GM19455 (cell line): Measurements from ENCODE around the gene IL11RA.
"Not testable (repeated sequence)": the region's sequence is repeated elsewhere in the genome, so short reads cannot be mapped to it uniquely, and the experiment has no call there.

Experiments
- ATAC-seq: cut with Tn5 transposase; IDR thresholded peaks from one replicate; pipeline ENCODE4 v1.9.1; 2021; ENCODE audit not compliant: unreplicated experiment

The IL11RA gene

DNA sequence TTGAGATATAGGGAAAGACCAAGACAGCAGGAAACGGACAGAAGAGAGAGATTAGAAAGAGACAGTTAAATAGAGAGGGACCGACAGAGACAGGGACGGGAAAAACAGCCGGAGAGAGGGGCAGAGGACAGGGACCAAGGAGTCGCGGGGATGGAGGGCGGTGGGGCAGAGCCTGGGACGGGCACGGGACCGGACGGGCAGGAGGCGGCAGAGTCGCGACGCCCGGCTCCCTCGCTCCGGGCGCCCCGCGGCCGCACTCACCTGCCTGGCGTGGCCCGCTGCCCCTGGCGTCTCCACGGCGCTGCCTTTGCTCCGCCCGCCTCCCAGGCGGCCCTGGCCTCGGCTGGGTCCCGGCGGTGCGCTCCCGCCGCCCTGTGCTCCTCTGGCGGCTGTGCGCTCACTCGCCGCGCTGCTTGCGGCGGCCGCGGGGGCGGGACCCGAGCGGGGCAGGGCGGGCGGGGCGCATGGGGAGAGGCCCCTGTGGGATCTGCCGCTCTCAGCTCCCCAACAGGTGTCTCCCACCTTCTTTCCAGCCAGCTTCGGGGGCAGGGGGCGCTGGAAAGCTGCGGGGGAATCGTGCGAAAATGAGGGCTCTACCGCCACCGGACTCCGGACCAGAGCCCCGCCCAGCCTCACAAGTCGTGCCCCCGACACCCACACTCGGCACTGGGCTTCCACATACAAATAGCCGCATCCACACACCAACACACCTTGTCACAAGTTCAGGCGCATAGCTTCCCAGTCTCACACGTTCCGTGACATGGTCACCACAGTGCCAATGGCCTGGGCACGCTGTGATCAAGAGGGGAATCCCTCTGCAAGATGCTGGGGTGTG is 23.1 kb upstream of the IL11RA start, which contains the start of gene ARID3C:
TSS of gene ARID3C (minus strand) at position 411 of the 835 bp plus-strand sequence. CDS start 1,052 bp downstream, outside the sequence.
- ATAC-seq: no peak

DNA sequence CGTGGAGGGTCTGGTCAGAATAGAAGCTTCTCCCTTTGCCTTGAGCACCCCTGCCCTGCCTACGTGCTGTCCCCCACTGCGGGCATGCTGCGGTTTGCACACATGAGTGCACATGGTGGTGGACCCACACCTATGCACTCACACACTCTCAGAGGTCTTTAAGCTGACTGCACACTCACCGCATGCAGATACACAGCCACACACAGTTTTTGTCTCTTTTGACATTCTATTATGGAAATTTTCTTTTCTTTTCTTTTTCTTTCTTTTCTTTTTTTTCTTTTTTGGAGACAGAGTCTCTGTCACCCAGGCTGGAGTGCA is 22.5 kb upstream of the IL11RA start:
- ATAC-seq: no peak

DNA sequence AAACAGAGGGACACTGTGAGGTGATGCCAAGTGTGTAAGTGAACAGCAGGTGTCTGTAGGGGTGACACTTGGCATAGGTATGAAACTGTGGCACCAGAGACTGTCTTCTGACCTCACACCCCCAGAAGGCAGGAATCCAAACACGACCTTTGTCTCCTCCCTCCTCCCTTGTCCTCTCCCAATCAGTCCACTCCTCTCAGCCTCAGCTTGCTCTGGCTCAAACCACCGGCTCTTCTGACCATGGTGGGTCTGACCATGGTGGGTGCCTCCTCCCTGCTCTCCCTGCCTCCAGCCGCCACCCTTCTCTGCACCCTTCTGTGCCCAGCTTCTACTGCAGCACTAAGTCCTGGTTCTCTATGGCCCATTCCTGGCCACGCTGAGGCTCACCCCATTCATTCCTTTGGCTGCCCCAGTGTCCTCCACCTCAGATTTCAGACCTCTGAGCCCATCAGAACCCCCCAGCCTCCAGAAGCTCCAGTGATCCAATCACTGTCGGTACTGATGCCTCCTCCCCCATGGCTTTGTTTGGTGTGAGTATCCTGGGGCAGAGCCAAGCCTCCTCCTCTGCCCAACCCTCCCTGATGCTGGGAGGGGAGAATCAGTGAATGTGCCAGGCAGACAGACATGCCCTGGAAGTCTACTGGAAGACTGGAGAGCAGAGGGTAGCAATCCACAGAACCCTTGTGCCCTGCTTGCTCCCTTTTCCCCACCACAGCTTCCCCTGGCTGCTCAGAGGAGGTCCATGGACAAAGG is 21.4 kb upstream of the IL11RA start:
- no peak for ATAC-seq

DNA sequence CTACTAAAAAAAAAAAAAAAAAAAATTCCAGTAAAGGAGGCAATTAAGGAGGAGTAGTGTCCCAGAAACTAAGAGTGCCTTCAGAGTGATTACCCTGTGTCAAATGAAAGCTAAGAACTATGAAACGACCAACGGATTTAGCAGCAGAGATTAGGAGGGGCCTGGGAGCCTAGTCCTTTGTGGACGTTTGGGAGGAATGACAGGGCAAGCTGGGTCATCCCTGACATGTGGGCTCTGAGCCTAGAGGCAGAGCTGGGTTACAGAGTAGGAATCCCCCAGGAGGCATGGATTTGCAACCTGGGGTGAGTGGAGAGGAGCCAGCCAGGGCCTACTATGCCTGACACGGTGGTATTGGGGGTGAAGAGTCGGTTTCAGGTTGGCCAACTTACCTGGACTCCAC is 18.8 kb upstream of the IL11RA start:
- no peak for ATAC-seq

DNA sequence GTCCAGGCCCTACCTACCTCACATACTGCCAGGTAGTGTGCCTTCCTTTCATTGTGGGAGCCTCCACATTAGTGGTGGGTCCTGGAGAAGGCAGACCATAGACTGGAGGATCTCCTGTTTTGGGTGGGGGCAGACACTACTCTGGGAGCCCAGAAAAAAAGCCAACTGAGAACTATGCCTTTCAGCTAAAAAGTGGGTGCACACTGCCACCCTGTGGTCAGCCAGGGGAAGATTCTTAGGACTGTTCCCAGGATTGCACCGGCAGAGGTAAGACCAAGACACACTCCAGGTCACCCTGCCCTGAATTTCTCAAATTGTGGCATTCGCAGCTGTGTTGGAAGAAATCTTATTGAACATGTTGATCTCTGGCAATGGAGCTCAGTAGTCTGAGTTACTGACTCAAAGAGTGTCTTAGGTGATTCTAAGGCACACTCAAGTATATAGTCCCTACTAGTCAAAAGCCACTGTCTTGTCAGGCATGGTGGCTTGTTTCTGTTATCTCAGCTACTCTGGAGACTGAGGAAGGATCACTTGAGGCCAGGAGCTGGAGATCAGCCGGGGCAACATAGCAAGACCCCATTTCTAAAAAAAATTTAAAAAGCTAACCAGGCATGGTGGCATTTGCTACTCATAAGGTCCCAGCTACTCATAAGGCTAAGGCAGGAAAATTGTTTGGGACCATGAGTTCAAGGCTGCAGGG is 18.0 kb upstream of the IL11RA start:
- no peak for ATAC-seq

DNA sequence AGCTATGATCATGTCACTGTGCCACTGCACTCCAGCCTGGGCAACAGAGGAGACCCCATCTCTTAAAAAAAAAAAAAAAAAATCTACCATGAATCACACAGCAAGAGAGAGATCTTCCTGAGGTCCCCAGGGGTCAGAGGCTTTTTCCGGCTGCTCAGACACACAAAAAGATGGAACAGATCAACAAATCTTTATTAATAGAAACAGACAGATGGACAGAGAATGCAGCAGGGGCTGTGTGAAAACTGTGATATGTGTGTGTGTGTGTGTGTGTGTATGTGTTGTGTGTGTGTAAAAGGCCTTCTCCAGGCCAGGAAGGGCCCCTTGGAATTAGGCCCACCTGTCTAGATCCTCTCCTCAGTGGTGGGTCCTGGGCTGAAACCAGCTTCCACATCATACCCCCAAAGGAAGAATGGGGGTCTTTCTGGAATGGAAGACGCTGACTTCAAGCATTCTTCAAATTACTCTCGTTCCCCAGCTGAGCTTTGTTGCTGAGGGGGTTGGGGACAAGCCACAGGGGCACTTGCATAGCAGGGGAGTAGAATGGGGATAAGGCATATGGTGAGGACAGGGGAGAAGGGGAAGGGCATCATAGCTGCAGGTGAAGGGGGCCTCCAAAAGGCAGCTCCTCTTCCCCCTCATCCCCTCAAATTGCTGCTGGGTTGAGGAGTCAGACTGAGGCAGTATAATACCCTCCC is 17.3 kb upstream of the IL11RA start:
- ATAC-seq: no peak

DNA sequence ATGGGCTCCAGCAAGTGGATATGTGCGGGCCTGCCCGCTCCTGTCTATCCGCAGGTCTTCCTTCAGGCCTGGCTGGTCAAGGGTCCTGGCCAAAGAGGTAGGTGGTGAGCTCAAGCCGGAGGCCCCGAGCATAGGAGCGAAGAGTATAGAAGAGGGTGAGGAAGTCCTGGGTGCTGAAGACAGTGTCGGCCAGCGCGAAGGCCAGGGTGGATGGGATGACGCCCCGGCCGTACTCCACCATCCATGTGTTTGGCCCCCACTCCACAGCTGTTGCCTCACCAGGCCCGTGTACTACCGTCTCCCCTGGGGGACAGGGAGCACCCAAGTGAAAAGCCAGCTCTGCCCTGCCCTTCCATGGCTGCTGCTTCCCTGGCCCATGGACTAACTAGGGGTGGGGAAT is 16.4 kb upstream of the IL11RA start:
- no peak for ATAC-seq

DNA sequence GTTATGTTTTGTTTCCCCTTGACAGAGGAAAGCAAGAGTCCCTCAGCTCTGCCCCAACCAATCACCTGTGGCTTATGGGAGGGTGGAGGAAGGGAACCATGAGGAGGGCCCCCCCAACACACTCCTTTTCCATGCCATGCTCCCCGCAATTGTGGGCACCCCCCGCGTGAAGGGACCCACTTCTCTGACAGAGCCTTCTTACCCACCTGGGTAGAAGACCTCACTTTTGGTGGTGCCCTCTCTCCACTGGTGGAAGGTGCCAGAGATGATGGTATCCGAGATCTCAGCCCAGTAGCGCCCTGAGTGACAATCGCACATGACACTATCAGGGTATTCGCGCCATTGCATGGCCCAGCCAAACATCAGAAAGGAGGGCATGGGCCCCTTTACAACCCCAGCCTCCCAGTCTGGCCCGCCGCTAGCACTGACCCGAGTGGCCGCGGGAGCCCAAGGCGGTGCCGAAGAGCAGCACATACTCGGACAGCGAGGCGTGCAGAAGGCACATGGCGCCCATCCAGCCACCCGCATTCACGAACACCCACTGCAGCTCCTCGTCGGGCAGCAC is 15.1 kb upstream of the IL11RA start:
- peak; percentile 26 for ATAC-seq

DNA sequence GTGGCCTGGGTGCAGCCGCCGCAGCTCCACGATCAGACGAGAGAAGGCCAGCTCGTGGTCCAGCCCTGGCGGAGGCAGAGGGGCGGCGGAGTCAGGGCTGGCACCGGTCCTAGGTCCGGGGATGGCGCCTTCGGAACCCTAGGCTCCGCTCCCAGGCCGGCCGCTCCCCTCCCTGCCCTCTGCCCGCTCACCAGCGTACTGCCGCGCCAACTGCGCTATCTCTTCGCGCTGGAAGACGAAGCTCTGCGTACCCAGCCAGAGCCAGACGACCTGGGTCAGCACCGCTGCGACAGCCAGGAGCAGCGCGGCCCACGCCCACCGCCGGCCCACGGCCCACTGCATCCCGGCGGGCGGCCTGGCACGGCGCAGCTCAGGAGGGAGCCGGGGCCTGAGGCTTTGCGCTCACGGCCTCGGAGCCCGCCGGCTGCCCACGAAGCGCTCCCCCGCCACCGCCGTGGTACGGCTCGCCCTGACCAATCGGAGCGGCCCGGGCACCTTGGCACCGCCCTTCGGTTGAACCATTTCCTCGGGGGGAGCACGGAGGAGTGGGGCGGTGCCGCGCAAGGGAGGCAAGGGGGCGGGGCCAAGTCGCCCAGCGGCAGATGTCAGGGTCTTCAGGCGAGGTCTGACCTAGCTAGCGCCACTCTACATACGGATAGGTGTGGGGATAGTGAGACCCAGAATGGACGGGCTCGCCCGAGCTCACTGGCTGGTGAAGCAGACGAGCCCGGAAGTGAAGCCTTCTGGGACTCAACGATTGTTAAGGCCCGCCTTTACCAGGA is 14.4 kb upstream of the IL11RA start, which contains the start of gene SIGMAR1:
TSS of gene SIGMAR1 (minus strand) at position 432 of the 782 bp plus-strand sequence. CDS start at position 342, 90 bp downstream.
- ATAC-seq: peak; percentile 87

DNA sequence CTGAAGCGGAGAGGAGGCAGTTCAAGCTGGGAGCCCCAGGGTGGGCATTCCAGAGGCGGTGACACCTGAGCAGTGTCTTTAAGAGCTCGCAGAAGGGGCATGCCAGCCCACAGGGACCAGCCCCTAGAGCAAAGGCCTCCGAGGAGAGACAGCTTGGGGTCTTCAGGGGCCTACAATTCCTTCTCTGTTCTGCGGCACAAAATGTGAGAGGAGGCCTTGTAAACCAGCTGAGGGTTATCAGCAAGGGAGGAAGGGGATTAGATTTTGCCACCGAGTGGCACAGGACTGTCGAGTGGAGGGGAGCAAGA is 13.9 kb upstream of the IL11RA start:
- no peak for ATAC-seq

DNA sequence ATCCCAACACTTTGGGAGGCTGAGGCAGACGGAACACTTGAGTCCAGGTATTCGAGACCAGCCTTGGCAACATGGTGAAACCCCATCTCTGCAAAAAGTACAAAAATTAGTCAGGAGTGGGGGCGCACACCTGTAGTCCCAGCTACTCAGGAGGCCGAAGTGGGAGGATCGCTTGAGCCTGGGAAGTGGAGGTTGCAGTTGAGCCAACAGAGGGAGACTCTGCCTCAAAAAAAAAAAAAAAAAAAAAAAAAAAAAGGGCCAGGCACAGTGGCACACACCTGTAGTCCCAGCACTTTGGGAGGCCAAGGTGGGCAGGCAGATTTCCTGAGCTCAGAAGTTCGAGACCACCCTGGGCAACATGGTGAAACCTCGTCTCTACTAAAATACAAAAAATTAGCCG is 12.7 kb upstream of the IL11RA start:
- not testable (repeated sequence) for ATAC-seq

DNA sequence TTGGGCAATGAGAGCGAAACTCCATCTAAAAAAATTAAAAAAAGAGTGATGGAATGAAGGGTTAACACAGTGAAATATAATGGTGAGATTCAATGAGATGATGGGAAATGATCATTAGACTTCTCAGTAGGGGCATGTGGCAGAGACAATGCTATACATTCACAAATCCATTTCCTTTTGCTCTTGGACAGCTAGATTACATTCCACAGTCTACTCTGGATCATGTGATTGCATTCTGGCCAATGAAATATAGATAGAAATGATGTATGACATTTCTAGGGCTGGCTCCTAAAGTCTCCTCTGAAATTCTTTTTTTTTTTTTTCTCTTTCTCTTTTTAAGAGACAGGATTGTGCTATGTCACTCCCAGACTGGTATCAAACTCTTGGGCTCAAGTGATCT is 9.3 kb upstream of the IL11RA start:
- ATAC-seq: no peak

DNA sequence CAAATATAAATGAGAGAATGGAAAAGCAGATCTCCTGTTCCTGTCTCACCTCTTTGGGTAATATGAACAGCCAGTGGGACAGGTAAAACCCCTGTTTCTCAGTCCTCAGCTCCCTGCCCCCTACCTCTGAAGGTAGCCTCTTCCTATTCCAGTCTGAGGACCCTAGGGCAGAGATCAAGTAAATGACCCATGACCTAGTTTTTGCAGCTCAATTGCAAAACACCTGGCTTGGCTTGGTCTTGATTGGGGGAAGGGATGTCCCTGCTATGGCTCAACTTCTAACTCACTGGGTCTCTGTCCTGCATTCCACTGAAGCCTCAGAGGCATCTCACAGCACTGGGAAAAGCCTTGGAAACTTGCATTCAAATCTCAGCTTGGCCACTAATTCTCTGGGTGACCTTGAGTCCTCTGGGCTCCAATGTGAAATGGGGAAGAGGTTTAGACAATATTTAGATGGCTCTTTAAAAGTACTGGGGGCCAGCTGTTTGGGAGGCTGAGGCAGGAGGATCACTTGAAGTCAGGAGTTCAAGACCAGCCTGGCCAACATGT is 7.1 kb upstream of the IL11RA start:
- ATAC-seq: no peak

DNA sequence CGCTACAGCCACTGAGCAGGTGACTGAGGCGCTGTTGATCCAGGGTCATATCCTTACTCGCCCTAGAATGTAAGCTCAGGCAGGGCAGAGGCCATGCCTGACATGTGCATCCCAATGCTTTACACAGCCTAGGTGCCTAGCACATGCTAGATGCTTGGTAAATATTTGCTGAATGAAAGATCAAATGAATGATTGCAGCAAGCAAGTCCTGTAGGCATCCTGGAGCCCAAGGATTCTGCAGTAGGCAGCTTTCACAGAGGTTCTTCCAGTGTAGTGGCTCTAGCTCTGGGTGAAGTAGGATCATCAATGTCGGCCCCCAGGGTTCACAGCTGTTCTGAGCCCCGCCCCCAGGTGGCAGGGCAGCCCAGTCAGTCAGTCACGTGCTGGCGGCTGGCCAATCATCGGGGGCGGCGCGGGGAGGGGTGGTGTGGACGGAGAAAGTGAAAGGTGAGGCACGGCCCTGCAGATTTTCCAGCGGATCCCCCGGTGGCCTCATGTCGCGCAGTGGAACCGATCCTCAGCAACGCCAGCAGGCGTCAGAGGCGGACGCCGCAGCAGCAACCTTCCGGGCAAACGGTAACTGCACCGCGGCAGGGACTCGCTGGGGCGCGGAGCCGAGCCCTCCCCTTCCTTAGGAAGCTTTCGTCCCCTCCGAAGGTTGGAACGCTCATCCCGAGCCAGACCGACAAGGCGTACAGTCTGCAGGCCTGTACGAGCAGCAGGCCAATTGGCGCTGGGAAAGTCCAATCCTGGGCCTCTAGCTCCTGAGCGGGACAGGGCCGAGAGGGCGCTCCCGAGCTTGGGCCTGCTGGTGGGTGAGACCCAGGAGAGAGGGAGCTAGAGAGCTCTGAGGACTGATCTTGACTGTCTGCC is 5.5 kb upstream of the IL11RA start, which contains the start of gene GALT:
TSS of gene GALT (plus strand) at position 465 of the 873 bp plus-strand sequence. CDS start at position 495, 30 bp downstream.
- peak; percentile 86 for ATAC-seq

DNA sequence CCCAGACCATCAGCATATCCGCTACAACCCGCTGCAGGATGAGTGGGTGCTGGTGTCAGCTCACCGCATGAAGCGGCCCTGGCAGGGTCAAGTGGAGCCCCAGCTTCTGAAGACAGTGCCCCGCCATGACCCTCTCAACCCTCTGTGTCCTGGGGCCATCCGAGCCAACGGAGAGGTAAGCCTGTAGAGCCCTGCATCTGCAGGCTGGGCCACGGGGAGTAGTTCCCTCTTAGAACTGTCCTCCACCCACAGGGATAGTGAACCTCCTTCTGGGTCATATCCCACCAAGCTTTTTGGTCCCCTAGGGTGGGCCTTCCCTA is 4.9 kb upstream of the IL11RA start:
- ATAC-seq: no peak

DNA sequence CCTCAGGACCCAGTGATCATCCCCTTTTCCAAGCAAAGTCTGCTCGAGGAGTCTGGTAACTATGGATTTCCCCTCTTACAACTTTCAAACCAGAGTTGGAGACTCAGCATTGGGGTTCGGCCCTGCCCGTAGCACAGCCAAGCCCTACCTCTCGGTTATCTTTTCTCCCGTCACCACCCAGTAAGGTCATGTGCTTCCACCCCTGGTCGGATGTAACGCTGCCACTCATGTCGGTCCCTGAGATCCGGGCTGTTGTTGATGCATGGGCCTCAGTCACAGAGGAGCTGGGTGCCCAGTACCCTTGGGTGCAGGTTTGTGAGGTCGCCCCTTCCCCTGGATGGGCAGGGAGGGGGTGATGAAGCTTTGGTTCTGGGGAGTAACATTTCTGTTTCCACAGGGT is 4.3 kb upstream of the IL11RA start:
- no peak for ATAC-seq

DNA sequence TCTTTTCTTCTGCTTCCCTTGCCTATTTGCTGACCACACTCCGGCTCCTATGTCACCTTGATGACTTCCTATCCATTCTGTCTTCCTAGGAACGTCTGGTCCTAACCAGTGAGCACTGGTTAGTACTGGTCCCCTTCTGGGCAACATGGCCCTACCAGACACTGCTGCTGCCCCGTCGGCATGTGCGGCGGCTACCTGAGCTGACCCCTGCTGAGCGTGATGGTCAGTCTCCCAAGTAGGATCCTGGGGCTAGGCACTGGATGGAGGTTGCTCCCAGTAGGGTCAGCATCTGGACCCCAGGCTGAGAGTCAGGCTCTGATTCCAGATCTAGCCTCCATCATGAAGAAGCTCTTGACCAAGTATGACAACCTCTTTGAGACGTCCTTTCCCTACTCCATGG is 3.3 kb upstream of the IL11RA start:
- no peak for ATAC-seq

DNA sequence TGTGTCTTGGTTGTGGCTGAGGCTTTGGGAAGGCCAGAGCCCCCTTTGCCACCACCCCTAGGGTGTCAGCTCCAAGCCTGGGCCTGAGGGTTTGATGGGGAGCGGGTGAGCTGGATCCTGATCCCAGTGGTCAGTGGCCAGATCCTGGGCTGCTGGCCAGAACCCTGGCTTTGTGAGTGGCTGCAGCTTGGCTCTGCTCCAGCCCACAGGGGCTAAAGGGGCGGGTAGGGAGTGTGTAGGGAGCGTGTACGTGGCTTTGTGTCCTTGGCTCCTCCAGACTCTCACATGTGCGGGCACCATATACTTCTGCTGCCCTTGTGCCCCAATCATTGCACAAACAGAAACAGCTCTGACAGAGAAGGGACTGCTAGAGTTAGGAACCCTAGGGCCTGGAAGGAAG is 1.2 kb upstream of the IL11RA start:
- no peak for ATAC-seq

DNA sequence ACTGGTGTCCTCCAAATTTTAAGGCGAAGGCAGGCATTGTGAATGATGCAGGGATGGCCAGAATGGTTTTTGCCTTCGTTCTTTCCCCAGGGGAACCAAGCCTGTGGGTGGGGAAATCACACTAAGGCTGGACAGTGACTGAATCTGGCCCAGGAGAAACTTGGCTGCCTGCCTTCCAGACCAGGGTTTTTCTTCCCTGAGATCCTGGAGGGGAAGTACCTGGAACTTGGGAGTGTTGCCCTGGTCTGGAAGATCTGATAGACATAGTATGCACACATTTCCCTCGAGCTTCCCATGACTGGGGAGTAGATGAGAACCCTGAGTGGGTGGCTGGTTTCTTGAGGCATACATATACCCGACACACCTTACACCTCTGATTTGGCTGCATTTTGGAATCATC is 664 bp upstream of the IL11RA start:
- no peak for ATAC-seq
